HG03135 (cell line): Measurements from ENCODE around the gene CFH.
"Not testable (repeated sequence)": the region's sequence is repeated elsewhere in the genome, so short reads cannot be mapped to it uniquely, and the experiment has no call there.

ENCODE experiments used
- ATAC-seq: cut with Tn5 transposase; IDR thresholded peaks from one replicate; pipeline ENCODE4 v1.9.1; 2021; ENCODE audit warnings: mild to moderate bottlenecking, moderate library complexity; ENCODE audit not compliant: unreplicated experiment

The CFH gene

DNA sequence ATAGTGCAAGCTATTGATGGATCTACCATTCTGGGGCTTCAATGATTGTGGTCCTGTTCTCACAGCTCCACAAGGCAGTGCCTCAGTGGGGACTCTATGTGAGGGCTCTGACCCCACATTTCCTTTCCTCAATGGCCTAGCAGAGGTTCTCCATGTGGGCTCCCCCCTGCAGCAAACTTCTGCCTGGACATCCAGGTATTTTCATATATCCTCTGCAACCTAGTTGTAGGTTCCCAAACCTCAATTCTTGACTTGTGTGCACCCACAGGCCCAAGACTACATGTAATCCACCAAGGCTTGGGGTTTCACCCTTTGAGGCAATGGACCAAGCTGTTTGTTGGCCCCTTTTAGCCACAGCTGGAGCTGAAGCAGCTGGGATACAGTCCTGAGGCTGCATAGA lies 86.9 kb downstream of the CFH start:
- no peak for ATAC-seq

DNA sequence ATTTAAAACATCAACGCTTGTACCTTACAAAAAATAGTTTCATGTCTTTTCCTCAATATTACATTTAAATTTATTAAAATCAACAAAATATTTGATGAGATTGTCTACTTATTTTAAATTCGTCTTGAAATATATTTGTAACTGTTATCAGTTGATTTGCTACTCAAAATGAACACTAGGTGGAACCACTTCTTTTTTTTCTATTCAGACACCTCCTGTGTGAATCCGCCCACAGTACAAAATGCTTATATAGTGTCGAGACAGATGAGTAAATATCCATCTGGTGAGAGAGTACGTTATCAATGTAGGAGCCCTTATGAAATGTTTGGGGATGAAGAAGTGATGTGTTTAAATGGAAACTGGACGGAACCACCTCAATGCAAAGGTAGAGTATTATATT lies 91.4 kb downstream of the CFH start:
- not testable (repeated sequence) for ATAC-seq

DNA sequence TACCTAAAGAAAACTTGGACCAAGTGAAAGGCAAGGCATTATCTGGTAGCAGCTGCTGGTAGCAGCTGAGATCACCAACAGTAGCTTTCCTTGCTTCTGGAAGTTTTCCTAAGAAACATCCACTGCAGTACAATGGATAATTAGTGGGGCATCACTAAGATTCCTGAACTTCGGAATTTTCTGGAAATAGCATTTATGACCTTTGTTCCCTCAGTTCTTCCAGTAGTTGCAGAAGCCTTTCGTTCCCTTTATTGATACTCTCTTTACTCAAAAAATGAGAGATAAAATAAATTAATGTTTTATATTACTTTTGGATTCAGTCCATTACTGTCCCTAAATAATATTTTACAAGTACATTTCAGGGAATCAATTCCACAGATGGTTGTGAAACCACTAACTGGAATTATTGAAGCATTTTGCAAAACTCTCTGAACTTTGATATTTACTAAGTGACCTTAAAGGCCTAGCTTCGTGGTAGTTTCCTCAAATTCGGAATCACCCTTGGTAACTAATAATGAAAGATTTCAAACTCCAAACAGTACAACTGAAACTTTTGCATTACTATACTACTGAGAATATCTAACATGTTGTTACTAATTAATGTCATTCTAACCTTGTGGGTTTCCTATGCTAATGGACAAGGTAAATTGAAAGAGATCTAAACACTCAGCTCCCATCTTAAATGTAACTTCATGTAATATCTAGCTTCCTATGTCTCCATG lies 113.3 kb downstream of the CFH start:
- ATAC-seq, result peak; percentile 77

DNA sequence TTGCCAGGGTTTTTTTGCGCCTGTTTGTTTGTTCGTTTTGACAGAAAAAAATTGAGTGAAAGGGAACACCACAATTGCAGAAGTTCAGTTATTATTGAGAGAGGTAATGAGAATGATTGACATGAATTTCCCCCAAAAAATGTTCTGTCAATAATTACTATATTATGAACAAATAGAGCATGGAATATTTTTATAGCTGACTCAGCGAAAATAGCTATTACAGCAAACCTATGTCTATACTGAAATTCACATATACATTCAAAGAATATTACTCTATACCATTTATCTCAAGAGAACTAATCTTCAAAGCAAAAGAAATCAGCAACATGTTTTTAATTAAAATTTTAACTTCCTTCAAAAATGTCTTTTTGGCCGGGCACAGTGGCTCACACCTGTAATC lies 118.0 kb downstream of the CFH start:
- ATAC-seq, result not testable (repeated sequence)

DNA sequence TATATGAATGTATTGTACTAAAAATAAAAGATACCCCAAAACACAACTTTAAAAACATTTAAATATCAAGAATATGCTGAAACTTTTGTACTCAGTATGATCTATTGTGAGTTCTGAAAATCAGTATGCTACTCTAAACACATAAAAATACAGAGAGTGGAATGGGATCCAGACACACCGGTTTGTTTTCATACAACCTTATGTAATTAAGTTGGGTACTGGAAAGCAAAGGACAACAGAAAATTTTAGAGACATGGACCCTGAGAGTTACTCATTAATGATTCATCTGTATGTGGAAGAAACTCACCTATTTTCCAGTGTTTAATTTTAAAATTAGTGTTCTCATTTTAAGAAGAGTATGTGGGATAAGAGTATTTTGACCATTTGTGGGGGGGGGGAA lies 121.9 kb downstream of the CFH start:
- ATAC-seq, result no peak

DNA sequence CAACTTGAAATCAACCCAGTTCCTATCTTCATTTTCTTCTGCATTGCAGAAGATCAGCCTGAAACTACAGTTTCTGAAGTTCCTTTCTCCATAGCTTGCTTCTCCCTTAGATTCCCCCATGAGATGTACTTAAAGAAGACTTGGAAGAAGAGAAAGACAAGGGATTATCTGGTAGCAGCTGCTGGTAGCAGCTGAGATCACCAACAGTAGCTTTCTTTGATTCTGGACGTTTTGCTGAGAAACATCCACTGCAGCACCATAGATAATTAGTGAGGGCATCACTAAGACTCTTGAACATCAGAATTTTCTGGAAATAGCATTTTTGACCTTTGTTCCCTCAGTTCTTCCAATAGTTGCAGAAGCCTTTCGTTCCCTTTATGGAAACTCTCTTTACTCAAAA lies 122.3 kb downstream of the CFH start:
- no peak for ATAC-seq

DNA sequence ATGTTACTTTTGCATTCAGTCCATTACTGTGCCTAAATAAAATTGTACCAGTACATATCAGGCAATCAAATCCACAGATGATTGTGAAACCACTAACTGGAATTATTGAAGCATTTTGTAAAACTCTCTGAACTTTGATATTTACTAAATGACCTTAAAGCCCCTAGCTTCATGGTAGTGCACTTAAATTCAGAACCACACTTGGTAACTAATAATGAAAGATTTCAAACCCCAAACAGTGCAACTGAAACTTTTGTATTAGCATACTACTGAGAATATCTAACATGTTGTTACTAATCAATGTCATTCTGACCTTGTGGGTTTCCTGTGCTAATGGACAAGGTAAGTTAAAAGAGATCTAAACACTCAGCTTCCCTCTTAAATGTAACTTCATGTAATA lies 122.8 kb downstream of the CFH start, which contains the start of gene CFHR3:
Gene CFHR3 (plus strand): TSS at position 238 of the 400 bp plus-strand sequence. CDS start 47 bp downstream, at position 285.
- peak; percentile 84 for ATAC-seq

DNA sequence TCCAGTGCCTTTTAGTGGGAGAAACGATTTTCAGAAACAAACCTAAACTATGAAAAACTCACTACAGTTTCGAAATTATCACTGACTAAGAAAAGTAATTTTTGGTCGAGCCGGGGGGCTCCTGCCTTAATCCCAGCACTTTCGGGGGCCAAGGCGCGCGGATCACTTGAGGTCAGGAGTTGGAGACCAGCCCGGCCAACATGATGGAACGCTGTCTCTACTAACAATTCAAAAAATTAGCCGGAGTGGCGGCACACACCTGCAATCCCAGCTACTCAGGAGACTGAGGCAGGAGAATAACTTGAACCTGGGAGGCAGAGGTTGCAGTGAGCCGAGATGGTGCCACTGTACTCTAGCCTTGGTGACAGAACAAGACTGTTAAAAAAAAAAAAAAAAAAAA lies 125.8 kb downstream of the CFH start:
- ATAC-seq, result no peak

DNA sequence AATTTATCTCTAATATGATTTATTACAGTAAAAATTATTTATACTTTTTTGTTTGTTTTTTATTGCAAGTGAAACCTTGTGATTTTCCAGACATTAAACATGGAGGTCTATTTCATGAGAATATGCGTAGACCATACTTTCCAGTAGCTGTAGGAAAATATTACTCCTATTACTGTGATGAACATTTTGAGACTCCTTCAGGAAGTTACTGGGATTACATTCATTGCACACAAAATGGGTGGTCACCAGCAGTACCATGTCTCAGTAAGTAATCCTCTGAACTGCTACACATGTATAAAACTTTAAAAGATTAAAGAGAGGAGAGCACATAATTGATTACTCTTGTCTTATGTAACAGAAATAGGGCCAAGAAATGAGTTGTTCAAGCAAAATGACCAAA lies 127.2 kb downstream of the CFH start:
- no peak for ATAC-seq

DNA sequence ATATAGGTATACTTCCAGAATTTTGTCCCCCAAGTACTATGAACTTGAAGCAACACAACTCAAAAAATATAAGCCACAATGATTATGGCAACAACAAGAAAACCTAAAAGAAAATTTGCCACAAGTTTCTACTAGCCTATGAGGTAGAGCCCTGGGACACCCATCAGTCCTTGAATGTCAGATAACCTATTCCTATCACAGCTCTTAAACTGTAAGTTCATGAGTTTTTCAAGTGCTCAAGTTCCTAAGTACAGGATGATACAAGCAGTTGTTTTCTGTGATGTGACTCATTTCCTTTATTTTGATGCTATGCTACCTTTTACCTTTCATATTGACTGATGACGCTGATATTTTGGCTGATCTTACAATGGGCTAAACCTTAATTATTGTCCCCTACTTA lies 139.4 kb downstream of the CFH start:
- ATAC-seq, result not testable (repeated sequence)

DNA sequence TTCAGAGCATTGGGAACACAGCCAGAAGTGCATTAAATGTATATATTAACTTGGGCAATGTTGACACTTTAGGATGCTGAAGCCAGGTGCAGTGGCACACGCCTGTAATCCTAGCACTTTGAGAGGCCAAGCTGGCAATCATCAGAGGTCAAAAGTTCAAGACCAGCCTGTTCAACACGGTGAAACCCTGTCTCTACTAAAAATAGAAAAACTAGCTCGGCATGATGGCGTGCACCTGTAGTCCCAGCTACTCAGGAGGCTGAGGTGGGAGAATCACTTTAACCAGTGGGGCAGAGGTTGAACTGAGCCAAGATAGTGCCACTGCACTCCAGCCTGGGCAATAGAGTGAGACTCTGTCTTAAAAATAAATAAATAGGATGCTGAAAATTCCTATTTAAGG lies 142.3 kb downstream of the CFH start:
- not testable (repeated sequence) for ATAC-seq
